Mesendoderm (in vitro differentiated cells): ENCODE results near the gene PTPRM.

Experiments used
- DNase-seq: peaks from one replicate; pipeline ENCODE4 v3.0.0; 2013
- H2AK5ac ChIP-seq: 2 replicates; pipeline ENCODE4 v1.6.1; 2013; ENCODE audit warnings: low read length, inconsistent platforms
- H2BK120ac ChIP-seq: 2 replicates; pipeline ENCODE4 v1.6.1; 2013; ENCODE audit warnings: low read depth, mild to moderate bottlenecking, low read length, moderate library complexity, mixed read lengths
- H2BK15ac ChIP-seq: replicated peaks from 2 replicates; pipeline ENCODE4 v1.6.1; 2013; ENCODE audit warnings: low read depth, mild to moderate bottlenecking, moderate library complexity
- H2BK5ac ChIP-seq: 2 replicates; pipeline ENCODE4 v1.6.1; 2013; ENCODE audit warnings: low read length, inconsistent platforms
- H3K18ac ChIP-seq: 2 replicates; pipeline ENCODE4 v1.6.1; 2013; ENCODE audit warnings: mild to moderate bottlenecking, low read length, mixed read lengths
- H3K23ac ChIP-seq: one replicate; pipeline ENCODE4 v1.6.1; 2013; ENCODE audit warnings: low read length
- H3K27ac ChIP-seq: 2 replicates; pipeline ENCODE4 v1.5.1; 2013; ENCODE audit warnings: low read depth, mild to moderate bottlenecking, inconsistent platforms, low read length, moderate library complexity
- H3K27me3 ChIP-seq: 2 replicates; pipeline ENCODE4 v1.6.1; 2013; ENCODE audit warnings: low read length, control low read depth, mild to moderate bottlenecking, inconsistent platforms; ENCODE audit not compliant: insufficient read depth, poor library complexity
- H3K36me3 ChIP-seq: 2 replicates; pipeline ENCODE4 v1.6.1; 2013; ENCODE audit warnings: low read length, inconsistent platforms; ENCODE audit not compliant: control insufficient read depth, insufficient read depth
- H3K4ac ChIP-seq: one replicate; pipeline ENCODE4 v1.6.1; 2013; ENCODE audit warnings: low read depth, mild to moderate bottlenecking, low read length, moderate library complexity
- H3K4me1 ChIP-seq: 2 replicates; pipeline ENCODE4 v1.6.1; 2013; ENCODE audit warnings: low read depth, low read length, inconsistent platforms; ENCODE audit not compliant: control insufficient read depth
- H3K4me2 ChIP-seq: 2 replicates; pipeline ENCODE4 v1.6.1; 2013; ENCODE audit warnings: low read length
- H3K4me3 ChIP-seq: 2 replicates; pipeline ENCODE4 v1.5.1; 2013; ENCODE audit warnings: mild to moderate bottlenecking, low read length
- H3K56ac ChIP-seq: one replicate; pipeline ENCODE4 v1.6.1; 2013; ENCODE audit warnings: low read length
- H3K79me1 ChIP-seq: 2 replicates; pipeline ENCODE4 v1.6.1; 2013; ENCODE audit warnings: low read length, inconsistent platforms
- H3K79me2 ChIP-seq: 2 replicates; pipeline ENCODE4 v1.6.1; 2013; ENCODE audit warnings: mild to moderate bottlenecking, low read length; ENCODE audit not compliant: control insufficient read depth, insufficient read depth
- H3K9ac ChIP-seq: 2 replicates; pipeline ENCODE4 v1.6.1; 2013; ENCODE audit warnings: low read length, inconsistent platforms
- H4K5ac ChIP-seq: one replicate; pipeline ENCODE4 v1.6.1; 2013; ENCODE audit warnings: low read length
- H4K8ac ChIP-seq: one replicate; pipeline ENCODE4 v1.6.1; 2013; ENCODE audit warnings: low read depth, mild to moderate bottlenecking, control low read depth, low read length, moderate library complexity
- WGBS: extraction: QIAGEN DNeasy Blood & Tissue Kit; methylation state at CpG from one replicate; pipeline ENCODE4 v1.1.7; 2013; ENCODE audit warnings: low lambda C conversion rate, missing lambda C conversion rate; ENCODE audit not compliant: insufficient coverage; ENCODE audit errors: extremely low coverage; 5-methylcytosine and 5-hydroxymethylcytosine counted together

Gene PTPRM

DNA sequence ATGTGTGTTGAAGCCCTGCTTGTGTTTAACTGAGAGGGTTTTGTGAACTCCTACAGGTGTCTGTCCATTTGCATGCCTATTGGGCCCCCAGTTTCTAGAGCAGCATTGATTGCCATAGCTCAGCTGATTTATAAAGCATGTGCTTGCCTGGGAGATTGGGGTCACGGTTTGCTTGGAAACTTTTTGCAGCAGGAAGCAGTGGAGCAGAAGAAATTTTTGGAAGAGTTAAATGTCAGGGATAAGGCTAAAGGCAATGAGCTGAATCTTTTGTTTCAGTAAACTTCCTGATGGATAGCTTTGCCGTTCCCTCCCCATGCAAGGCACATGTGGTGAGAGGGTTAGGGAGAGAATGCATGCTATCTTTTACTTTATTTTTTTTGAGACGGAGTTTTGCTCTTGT is 102.2 kb downstream of the PTPRM start:
- Histone ChIP-seq H2AK5ac (no peak overlapping the region), H3K27ac (no peak overlapping the region), H2BK5ac (no peak overlapping the region), H2BK15ac (no peak overlapping the region), H3K18ac (no peak overlapping the region), H3K4ac (no peak overlapping the region), H4K8ac (no peak overlapping the region), H3K9ac (no peak overlapping the region), H3K79me2 (no peaks in the 10 kb centered on the region), H4K5ac (no peak overlapping the region), H3K27me3 (no peaks in the 10 kb centered on the region), H3K4me2 (no peak overlapping the region), H3K79me1 (peaks cover 2% of the 10 kb centered on the region), H3K4me3 (no peak overlapping the region), H3K36me3 (no peaks in the 10 kb centered on the region), H2BK120ac (no peak overlapping the region), H3K23ac (no peak overlapping the region), H3K56ac (no peak overlapping the region), H3K4me1 (no peaks in the 10 kb centered on the region)
- no CpG with 5 or more reads among the region's 3 CpGs for WGBS
- no peak for DNase-seq

DNA sequence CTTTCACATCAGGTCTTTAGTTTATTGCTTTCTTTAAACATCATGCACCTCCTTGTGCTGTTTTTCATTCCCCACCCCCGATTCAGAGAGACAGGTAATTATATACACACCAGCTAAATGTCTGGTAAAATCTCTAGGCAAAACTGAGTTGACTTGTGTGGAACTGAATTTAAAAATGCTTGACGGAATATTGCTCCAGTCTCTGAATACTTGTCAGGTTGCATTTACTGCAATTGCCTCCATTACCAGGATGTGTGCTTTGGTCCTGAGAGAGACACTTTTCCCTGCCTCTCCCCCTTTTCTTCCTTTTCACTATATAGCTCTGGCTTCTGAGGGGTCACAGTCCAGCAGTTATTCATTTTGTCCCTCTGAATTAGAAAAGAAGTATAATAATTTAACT is 104.0 kb downstream of the PTPRM start:
- H3K27ac ChIP-seq = no peak overlapping the region
- no peak overlapping the region for H3K18ac ChIP-seq
- H3K4me3 ChIP-seq = no peak overlapping the region
- H3K36me3 ChIP-seq = no peaks in the 10 kb centered on the region
- no peak for DNase-seq
- H3K9ac ChIP-seq = no peak overlapping the region
- H3K4me1 ChIP-seq = no peaks in the 10 kb centered on the region
- WGBS = no CpG with 5 or more reads among the region's 2 CpGs
- no peak overlapping the region for H2BK120ac ChIP-seq
- no peak overlapping the region for H3K56ac ChIP-seq
- H3K27me3 ChIP-seq = no peaks in the 10 kb centered on the region
- H4K5ac ChIP-seq = no peak overlapping the region
- no peak overlapping the region for H2BK5ac ChIP-seq
- H2BK15ac ChIP-seq = no peak overlapping the region
- H3K79me1 ChIP-seq = peaks cover 2% of the 10 kb centered on the region
- H4K8ac ChIP-seq = no peak overlapping the region
- H2AK5ac ChIP-seq = no peak overlapping the region
- no peak overlapping the region for H3K23ac ChIP-seq
- no peak overlapping the region for H3K4me2 ChIP-seq
- H3K4ac ChIP-seq = no peak overlapping the region
- H3K79me2 ChIP-seq = no peaks in the 10 kb centered on the region

DNA sequence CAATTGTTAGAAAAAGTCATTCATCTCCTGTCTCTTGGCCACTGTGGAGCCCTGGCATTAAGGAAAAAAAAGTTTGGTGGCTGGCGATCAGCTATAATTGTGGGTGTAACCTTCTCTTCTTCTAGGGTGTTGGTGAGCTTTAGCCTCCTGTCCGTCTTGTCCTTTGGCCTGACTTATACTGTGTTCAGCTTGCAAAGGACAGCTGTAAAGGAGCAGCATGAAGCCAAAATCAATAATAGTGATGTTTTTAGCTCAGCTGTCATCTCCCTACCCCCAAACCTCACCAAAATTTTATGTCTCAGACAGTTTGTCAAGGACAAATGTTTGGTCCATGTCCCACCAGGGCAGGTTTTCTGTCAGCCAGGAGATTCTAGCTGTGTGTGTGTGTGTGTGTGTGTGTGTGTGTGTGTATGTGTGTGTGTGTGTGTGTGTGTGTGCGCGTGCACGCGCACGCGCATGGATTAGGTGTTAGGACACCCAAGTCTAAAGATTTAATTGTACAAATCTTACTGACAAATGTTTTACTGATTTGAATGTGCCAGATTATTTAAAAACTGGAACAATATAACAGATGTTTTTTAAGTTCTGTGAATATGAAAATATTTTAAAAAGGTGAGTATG is 109.2 kb downstream of the PTPRM start:
- H3K79me1 ChIP-seq = no peaks in the 10 kb centered on the region
- DNase-seq = no peak
- no peak overlapping the region for H4K5ac ChIP-seq
- no peaks in the 10 kb centered on the region for H3K27me3 ChIP-seq
- H2BK15ac ChIP-seq = no peak overlapping the region
- H3K9ac ChIP-seq = no peak overlapping the region
- no peaks in the 10 kb centered on the region for H3K79me2 ChIP-seq
- no CpG with 5 or more reads among the region's 8 CpGs for WGBS
- H2BK5ac ChIP-seq = no peak overlapping the region
- no peak overlapping the region for H2AK5ac ChIP-seq
- H3K4me2 ChIP-seq = no peak overlapping the region
- no peak overlapping the region for H3K27ac ChIP-seq
- no peak overlapping the region for H3K23ac ChIP-seq
- H2BK120ac ChIP-seq = no peak overlapping the region
- no peak overlapping the region for H4K8ac ChIP-seq
- no peaks in the 10 kb centered on the region for H3K36me3 ChIP-seq
- H3K4me1 ChIP-seq = peaks cover 2% of the 10 kb centered on the region
- no peak overlapping the region for H3K4me3 ChIP-seq
- no peak overlapping the region for H3K4ac ChIP-seq
- no peak overlapping the region for H3K18ac ChIP-seq
- H3K56ac ChIP-seq = no peak overlapping the region

DNA sequence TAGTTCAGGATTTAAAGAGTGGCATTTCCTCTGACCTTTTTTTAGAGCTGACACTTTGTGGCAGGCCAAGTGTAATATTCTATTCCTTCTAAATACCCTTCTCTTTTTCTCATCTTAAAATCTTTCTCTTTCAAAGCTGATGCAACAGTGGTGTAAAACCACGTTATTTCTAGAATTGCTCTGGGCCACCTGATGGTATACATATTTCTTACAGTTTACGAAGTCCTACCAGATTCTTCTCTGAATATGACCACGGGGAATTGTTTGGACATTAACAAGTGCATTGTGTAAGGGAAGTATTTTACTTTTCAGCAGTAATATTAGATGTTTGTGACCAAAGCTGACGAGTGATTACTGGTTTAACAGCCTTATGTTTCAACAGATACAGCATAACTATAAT is 109.9 kb downstream of the PTPRM start:
- H2BK120ac ChIP-seq = no peak overlapping the region
- no peak overlapping the region for H3K18ac ChIP-seq
- H3K4me1 ChIP-seq = peaks cover 2% of the 10 kb centered on the region
- no peaks in the 10 kb centered on the region for H3K79me1 ChIP-seq
- H3K36me3 ChIP-seq = no peaks in the 10 kb centered on the region
- H4K8ac ChIP-seq = no peak overlapping the region
- no peak overlapping the region for H3K27ac ChIP-seq
- no peak overlapping the region for H2BK5ac ChIP-seq
- no peaks in the 10 kb centered on the region for H3K79me2 ChIP-seq
- H3K23ac ChIP-seq = no peak overlapping the region
- no peak overlapping the region for H3K9ac ChIP-seq
- no peak overlapping the region for H2BK15ac ChIP-seq
- no peak overlapping the region for H3K4me3 ChIP-seq
- no CpG with 5 or more reads among the region's 4 CpGs for WGBS
- H3K4ac ChIP-seq = no peak overlapping the region
- H3K56ac ChIP-seq = no peak overlapping the region
- H3K27me3 ChIP-seq = no peaks in the 10 kb centered on the region
- H3K4me2 ChIP-seq = no peak overlapping the region
- DNase-seq = no peak
- no peak overlapping the region for H2AK5ac ChIP-seq
- no peak overlapping the region for H4K5ac ChIP-seq

DNA sequence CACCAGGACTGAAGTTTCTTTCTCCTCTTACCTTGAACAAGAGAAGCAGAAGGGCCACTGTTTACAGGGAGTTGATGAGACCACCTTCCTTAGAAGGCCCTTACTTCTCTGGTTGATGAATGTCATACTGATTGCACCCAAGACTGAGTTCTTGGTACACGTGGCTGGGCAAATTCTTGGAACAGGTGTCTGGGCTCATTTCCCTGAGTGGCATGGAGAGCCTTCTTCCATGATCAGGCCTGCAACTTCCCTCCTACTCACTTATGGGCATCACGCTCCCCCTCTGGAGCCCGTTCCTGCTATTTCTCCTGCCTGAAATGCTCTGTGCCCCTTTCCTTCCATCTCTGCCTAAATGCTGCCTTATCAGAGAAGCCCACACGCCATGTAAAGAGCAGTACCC is 110.3 kb downstream of the PTPRM start:
- H3K79me1 ChIP-seq = no peaks in the 10 kb centered on the region
- H2BK120ac ChIP-seq = no peak overlapping the region
- peaks cover 2% of the 10 kb centered on the region for H3K4me1 ChIP-seq
- no peaks in the 10 kb centered on the region for H3K79me2 ChIP-seq
- no peak overlapping the region for H3K18ac ChIP-seq
- H3K27ac ChIP-seq = no peak overlapping the region
- no peak overlapping the region for H3K56ac ChIP-seq
- H3K36me3 ChIP-seq = no peaks in the 10 kb centered on the region
- H4K5ac ChIP-seq = no peak overlapping the region
- WGBS = no CpG with 5 or more reads among the region's 4 CpGs
- H4K8ac ChIP-seq = no peak overlapping the region
- H3K4ac ChIP-seq = no peak overlapping the region
- no peak overlapping the region for H3K23ac ChIP-seq
- H2AK5ac ChIP-seq = no peak overlapping the region
- no peaks in the 10 kb centered on the region for H3K27me3 ChIP-seq
- H3K9ac ChIP-seq = no peak overlapping the region
- H2BK5ac ChIP-seq = no peak overlapping the region
- H2BK15ac ChIP-seq = no peak overlapping the region
- no peak overlapping the region for H3K4me2 ChIP-seq
- no peak for DNase-seq
- H3K4me3 ChIP-seq = no peak overlapping the region

DNA sequence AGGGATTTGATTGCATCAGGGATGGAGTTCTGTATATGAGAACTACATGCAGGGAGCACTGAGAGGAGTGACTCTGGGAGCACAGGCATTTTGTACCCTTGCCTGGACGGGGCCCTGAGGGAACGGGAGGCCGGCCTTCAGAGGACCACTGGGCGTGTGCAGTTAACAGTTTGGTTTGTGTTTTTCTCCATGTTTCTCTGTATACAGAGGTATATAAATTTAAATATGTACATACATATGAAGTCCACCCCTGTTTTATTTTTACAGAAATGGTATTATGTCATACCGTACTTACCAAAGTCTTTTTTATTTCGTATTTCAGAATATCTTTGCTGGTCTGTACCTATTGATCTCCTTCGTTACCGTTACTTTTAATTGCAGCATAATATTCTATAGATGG is 111.3 kb downstream of the PTPRM start:
- no peak overlapping the region for H2BK15ac ChIP-seq
- DNase-seq = no peak
- H2BK5ac ChIP-seq = no peak overlapping the region
- no peaks in the 10 kb centered on the region for H3K79me2 ChIP-seq
- H3K79me1 ChIP-seq = no peaks in the 10 kb centered on the region
- H3K4me3 ChIP-seq = no peak overlapping the region
- H3K4ac ChIP-seq = no peak overlapping the region
- H3K23ac ChIP-seq = no peak overlapping the region
- H3K18ac ChIP-seq = no peak overlapping the region
- no peak overlapping the region for H3K9ac ChIP-seq
- peaks cover 4% of the 10 kb centered on the region for H3K4me1 ChIP-seq
- no peak overlapping the region for H3K56ac ChIP-seq
- H2AK5ac ChIP-seq = no peak overlapping the region
- H2BK120ac ChIP-seq = no peak overlapping the region
- no peak overlapping the region for H3K27ac ChIP-seq
- no peaks in the 10 kb centered on the region for H3K27me3 ChIP-seq
- no peaks in the 10 kb centered on the region for H3K36me3 ChIP-seq
- H4K5ac ChIP-seq = no peak overlapping the region
- no CpG with 5 or more reads among the region's 8 CpGs for WGBS
- H4K8ac ChIP-seq = no peak overlapping the region
- no peak overlapping the region for H3K4me2 ChIP-seq
